SK-N-SH (cell line): ENCODE results near the gene ABCA8. TPM values are rescaled to one million over a fixed set of nuclear protein-coding genes. Genes with fewer than 3 reads are reported as not detected.

ENCODE experiments used
- CTCF ChIA-PET: fragments of 300-600, 350-600 bp; formaldehyde crosslinking; extraction: SDS; loops from one replicate; lab custom pipeline; 2021; lab: Yijun Ruan, JAX
- POLR2A ChIA-PET: fragments of 350-600 bp; sonication (Branson Sonifier 250); formaldehyde crosslinking; extraction: SDS; loops from one replicate; lab custom pipeline; 2020; ENCODE audit warnings: antibody characterized with exemption, inconsistent platforms; lab: Yijun Ruan, JAX
- DNase-seq: peaks from one replicate; pipeline ENCODE4 v3.0.0; 2012
- H2AFZ ChIP-seq: fragments of 200-600 bp; sonication (generic); 2 replicates; pipeline ENCODE4 v1.8.1; 2016; ENCODE audit warnings: antibody characterized with exemption, mild to moderate bottlenecking, low read depth
- H3F3A ChIP-seq: fragments of 200-600 bp; sonication (generic); replicated peaks from 2 replicates; pipeline ENCODE3; 2016; ENCODE audit warnings: antibody characterized with exemption, mild to moderate bottlenecking; ENCODE audit not compliant: insufficient read depth
- H3K27ac ChIP-seq, 2 experiments: fragments of 200-500 bp in 1 of 2; fragments of 200-600 bp in 1 of 2; sonication (Bioruptor generic) in 1 of 2; sonication (generic), shearing (Covaris generic) in 1 of 2; 2 replicates each; pipeline versions ENCODE4 v1.5.1 to v1.6.1; 2014 to 2016; ENCODE audit warnings: low read depth in 2 of 2, inconsistent platforms in 1 of 2, low read length in 1 of 2, mild to moderate bottlenecking in 1 of 2, mixed read lengths in 1 of 2
- H3K27me3 ChIP-seq: fragments of 200-600 bp; sonication (generic), shearing (Covaris generic); 2 replicates; pipeline ENCODE4 v1.6.1; 2016; ENCODE audit warnings: mixed run types; ENCODE audit not compliant: insufficient read depth
- H3K36me3 ChIP-seq, 2 experiments: fragments of 200-500 bp in 1 of 2; fragments of 200-600 bp in 1 of 2; sonication (Bioruptor generic) in 1 of 2; sonication (generic) in 1 of 2; replicated peaks in 1 of 2; 2 replicates each; pipeline versions ENCODE3 to v1.5.1; 2014 to 2016; ENCODE audit warnings: low read length in 1 of 2, mild to moderate bottlenecking in 1 of 2; ENCODE audit not compliant: insufficient read depth in 2 of 2, control insufficient read depth in 1 of 2
- H3K4me1 ChIP-seq, 2 experiments: fragments of 200-500 bp in 1 of 2; fragments of 200-600 bp in 1 of 2; sonication (Bioruptor generic) in 1 of 2; sonication (generic), shearing (Covaris generic) in 1 of 2; 2 replicates each; pipeline versions ENCODE4 v1.5.1 to v1.6.1; 2014 to 2016; ENCODE audit warnings: low read depth in 1 of 2, low read length in 1 of 2, mixed run types in 1 of 2; ENCODE audit not compliant: insufficient read depth in 2 of 2, control insufficient read depth in 1 of 2
- H3K4me2 ChIP-seq: fragments of 200-600 bp; sonication (generic), shearing (Covaris generic); 2 replicates; pipeline ENCODE4 v1.6.1; 2017; ENCODE audit warnings: mixed run types
- H3K4me3 ChIP-seq, 2 experiments: fragments of 200-500 bp in 1 of 2; fragments of 200-600 bp in 1 of 2; sonication (Bioruptor generic) in 1 of 2; sonication (generic), shearing (Covaris generic) in 1 of 2; 2 replicates each; pipeline versions ENCODE4 v1.5.1 to v1.8.1; 2014 to 2016; ENCODE audit warnings: low read depth in 2 of 2, inconsistent platforms in 1 of 2, low read length in 1 of 2, mild to moderate bottlenecking in 1 of 2, mixed read lengths in 1 of 2, moderate library complexity in 1 of 2
- H3K79me2 ChIP-seq: fragments of 200-600 bp; sonication (generic); 2 replicates; pipeline ENCODE4 v1.8.1; 2017; ENCODE audit warnings: mild to moderate bottlenecking; ENCODE audit not compliant: insufficient read depth
- H3K9ac ChIP-seq: fragments of 200-600 bp; sonication (generic); 2 replicates; pipeline ENCODE4 v1.6.1; 2017; ENCODE audit warnings: mixed run types
- H3K9me2 ChIP-seq: fragments of 200-600 bp; sonication (generic); 2 replicates; pipeline ENCODE4 v1.6.1; 2017; ENCODE audit warnings: mixed run types
- H3K9me3 ChIP-seq: fragments of 200-600 bp; sonication (generic); 2 replicates; pipeline ENCODE4 v1.6.1; 2017; ENCODE audit warnings: mixed run types, mild to moderate bottlenecking, moderate library complexity
- H4K20me1 ChIP-seq: fragments of 200-600 bp; sonication (generic); 2 replicates; pipeline ENCODE4 v1.6.1; 2017; ENCODE audit warnings: mild to moderate bottlenecking, mixed run types; ENCODE audit not compliant: insufficient read depth
- ELF1 ChIP-seq: IDR thresholded peaks from 2 replicates; pipeline ENCODE4 v1.4.0; 2012
- EP300 ChIP-seq, 2 experiments: IDR thresholded peaks; 2 replicates each; pipeline versions ENCODE4 v1.4.0 to v1.6.1; 2012; ENCODE audit warnings: borderline replicate concordance in 1 of 2, low read depth in 1 of 2, low read length in 1 of 2
- EZH2phosphoT487 ChIP-seq: fragments of 200-600 bp; sonication (generic); IDR thresholded peaks from 2 replicates; pipeline ENCODE4 v1.6.1; 2017; ENCODE audit warnings: low read depth, mixed run types, mild to moderate bottlenecking, antibody characterized with exemption, moderate library complexity, borderline replicate concordance
- FOXJ3 ChIP-seq: sonication (generic); formaldehyde crosslinking; IDR thresholded peaks from 2 replicates; pipeline ENCODE4 v1.5.1; 2020; ENCODE audit warnings: mild to moderate bottlenecking, missing genetic modification reagents
- GABPA ChIP-seq: IDR thresholded peaks from 2 replicates; pipeline ENCODE4 v1.4.0; 2012; ENCODE audit warnings: low read depth, mild to moderate bottlenecking
- IRF3 ChIP-seq: fragments of 150-350 bp; IDR thresholded peaks from 2 replicates; pipeline ENCODE4 v1.6.1; 2016; ENCODE audit warnings: mild to moderate bottlenecking, low read depth, low read length
- JUND ChIP-seq: IDR thresholded peaks from 2 replicates; pipeline ENCODE4 v1.4.0; 2012
- POLR2AphosphoS5 ChIP-seq: IDR thresholded peaks from 2 replicates; pipeline ENCODE4 v1.6.1; 2012; ENCODE audit warnings: low read depth, low read length
- RFX5 ChIP-seq: IDR thresholded peaks from 2 replicates; pipeline ENCODE4 v1.6.1; 2012; ENCODE audit warnings: mild to moderate bottlenecking, improper control_type of control experiment, low read length
- SIN3A ChIP-seq: IDR thresholded peaks from 2 replicates; pipeline ENCODE4 v1.6.1; 2012; ENCODE audit warnings: low read depth, mild to moderate bottlenecking, low read length, moderate library complexity, borderline replicate concordance
- SMC3 ChIP-seq: IDR thresholded peaks from 2 replicates; pipeline ENCODE4 v1.6.1; 2012; ENCODE audit warnings: low read depth, low read length, improper control_type of control experiment
- TEAD4 ChIP-seq: IDR thresholded peaks from 2 replicates; pipeline ENCODE4 v1.4.0; 2012; ENCODE audit warnings: mild to moderate bottlenecking, borderline replicate concordance; ENCODE audit not compliant: insufficient read depth
- USF2 ChIP-seq: fragments of 150-350 bp; IDR thresholded peaks from 2 replicates; pipeline ENCODE4 v1.6.1; 2017; ENCODE audit warnings: antibody characterized with exemption, low read length, low read depth, borderline replicate concordance
- ZBTB33 ChIP-seq: IDR thresholded peaks from 2 replicates; pipeline ENCODE4 v1.4.0; 2012; ENCODE audit warnings: low read depth, borderline replicate concordance
- WGBS: methylation state at CpG from one replicate; pipeline ENCODE4 v1.1.6; 2017; ENCODE audit warnings: low lambda C conversion rate; 5-methylcytosine and 5-hydroxymethylcytosine counted together
- polyA plus RNA-seq, 3 experiments: library from polyadenylated mRNA; depleted of rRNA; stranded (reverse); fragments of >200 nt; gene quantifications; 2 replicates each; pipeline ENCODE4 v1.2.3, GENCODE V29; 2012
- TF ChIP-seq, protein P1 (sequence below): IDR thresholded peaks from 2 replicates; pipeline ENCODE4 v1.4.0; 2012; ENCODE audit warnings: low read depth
- TF ChIP-seq, protein P2 (sequence below): IDR thresholded peaks from 2 replicates; pipeline ENCODE4 v1.6.1; 2012; ENCODE audit warnings: mild to moderate bottlenecking, low read depth, low read length, moderate library complexity
- TF ChIP-seq, protein P3 (sequence below): IDR thresholded peaks from 2 replicates; pipeline ENCODE4; 2012

The ABCA8 gene
- polyA plus RNA-seq, 1 of the 3 experiments (the other 2 are of a cell fraction), result 2.3 TPM

GRCh38 chr17:68924793-68925720, 30.1 kb downstream of the ABCA8 start:
- Histone ChIP-seq H3K4me1 (no peaks in the 10 kb centered on the region), H3K27ac (no peak overlapping the region), H2AFZ (no peak overlapping the region), H3K9ac (no peak overlapping the region), H3K27me3 (peaks cover 4% of the 10 kb centered on the region; the same call in 1 of the 2 replicates), H3K36me3 (no peaks in the 10 kb centered on the region), H3K4me2 (no peak overlapping the region), H3K79me2 (no peaks in the 10 kb centered on the region), H4K20me1 (no peaks in the 10 kb centered on the region), H3F3A (no peaks in the 10 kb centered on the region), H3K9me3 (no peaks in the 10 kb centered on the region), H3K4me3 (no peak overlapping the region), H3K9me2 (no peaks in the 10 kb centered on the region)
- no peak for TF ChIP-seq SIN3A
- TF ChIP-seq, protein P1, sequence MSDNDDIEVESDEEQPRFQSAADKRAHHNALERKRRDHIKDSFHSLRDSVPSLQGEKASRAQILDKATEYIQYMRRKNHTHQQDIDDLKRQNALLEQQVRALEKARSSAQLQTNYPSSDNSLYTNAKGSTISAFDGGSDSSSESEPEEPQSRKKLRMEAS, result no peak
- TF ChIP-seq, protein P2, sequence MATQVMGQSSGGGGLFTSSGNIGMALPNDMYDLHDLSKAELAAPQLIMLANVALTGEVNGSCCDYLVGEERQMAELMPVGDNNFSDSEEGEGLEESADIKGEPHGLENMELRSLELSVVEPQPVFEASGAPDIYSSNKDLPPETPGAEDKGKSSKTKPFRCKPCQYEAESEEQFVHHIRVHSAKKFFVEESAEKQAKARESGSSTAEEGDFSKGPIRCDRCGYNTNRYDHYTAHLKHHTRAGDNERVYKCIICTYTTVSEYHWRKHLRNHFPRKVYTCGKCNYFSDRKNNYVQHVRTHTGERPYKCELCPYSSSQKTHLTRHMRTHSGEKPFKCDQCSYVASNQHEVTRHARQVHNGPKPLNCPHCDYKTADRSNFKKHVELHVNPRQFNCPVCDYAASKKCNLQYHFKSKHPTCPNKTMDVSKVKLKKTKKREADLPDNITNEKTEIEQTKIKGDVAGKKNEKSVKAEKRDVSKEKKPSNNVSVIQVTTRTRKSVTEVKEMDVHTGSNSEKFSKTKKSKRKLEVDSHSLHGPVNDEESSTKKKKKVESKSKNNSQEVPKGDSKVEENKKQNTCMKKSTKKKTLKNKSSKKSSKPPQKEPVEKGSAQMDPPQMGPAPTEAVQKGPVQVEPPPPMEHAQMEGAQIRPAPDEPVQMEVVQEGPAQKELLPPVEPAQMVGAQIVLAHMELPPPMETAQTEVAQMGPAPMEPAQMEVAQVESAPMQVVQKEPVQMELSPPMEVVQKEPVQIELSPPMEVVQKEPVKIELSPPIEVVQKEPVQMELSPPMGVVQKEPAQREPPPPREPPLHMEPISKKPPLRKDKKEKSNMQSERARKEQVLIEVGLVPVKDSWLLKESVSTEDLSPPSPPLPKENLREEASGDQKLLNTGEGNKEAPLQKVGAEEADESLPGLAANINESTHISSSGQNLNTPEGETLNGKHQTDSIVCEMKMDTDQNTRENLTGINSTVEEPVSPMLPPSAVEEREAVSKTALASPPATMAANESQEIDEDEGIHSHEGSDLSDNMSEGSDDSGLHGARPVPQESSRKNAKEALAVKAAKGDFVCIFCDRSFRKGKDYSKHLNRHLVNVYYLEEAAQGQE, result no peak
- TF ChIP-seq SMC3, result no peak
- TF ChIP-seq ELF1, result no peak
- TF ChIP-seq ZBTB33, result no peak
- TF ChIP-seq POLR2AphosphoS5, result no peak
- no peak for TF ChIP-seq USF2
- TF ChIP-seq RFX5, result no peak
- no peak for TF ChIP-seq EZH2phosphoT487
- TF ChIP-seq EP300 (IDR thresholded peaks at IDR 0.05; ENCODE audit: borderline replicate concordance in 1 of 2, low read depth in 1 of 2, low read length in 1 of 2), result no peak
- no peak for TF ChIP-seq IRF3
- TF ChIP-seq FOXJ3, result no peak
- TF ChIP-seq GABPA, result no peak
- no peak for TF ChIP-seq JUND
- no peak for TF ChIP-seq TEAD4
- TF ChIP-seq, protein P3, sequence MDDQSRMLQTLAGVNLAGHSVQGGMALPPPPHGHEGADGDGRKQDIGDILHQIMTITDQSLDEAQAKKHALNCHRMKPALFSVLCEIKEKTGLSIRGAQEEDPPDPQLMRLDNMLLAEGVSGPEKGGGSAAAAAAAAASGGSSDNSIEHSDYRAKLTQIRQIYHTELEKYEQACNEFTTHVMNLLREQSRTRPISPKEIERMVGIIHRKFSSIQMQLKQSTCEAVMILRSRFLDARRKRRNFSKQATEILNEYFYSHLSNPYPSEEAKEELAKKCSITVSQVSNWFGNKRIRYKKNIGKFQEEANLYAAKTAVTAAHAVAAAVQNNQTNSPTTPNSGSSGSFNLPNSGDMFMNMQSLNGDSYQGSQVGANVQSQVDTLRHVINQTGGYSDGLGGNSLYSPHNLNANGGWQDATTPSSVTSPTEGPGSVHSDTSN, result no peak
- no peak for DNase-seq
- WGBS, result 27% methylated on average over 9 of the region's 9 CpGs
- ChIA-PET CTCF (interaction anchor here (0.7 to 1.6 kb wide), 2 partner anchors 13 to 288 kb away, joined by 3 to 4 read pairs; no protein-coding TSS in a partner anchor), POLR2A (no interaction called here)
